ENCODE results near the gene GPC2.
"Not testable (repeated sequence)": the region's sequence is repeated elsewhere in the genome, so short reads cannot be mapped to it uniquely, and the experiment has no call there.

GPC2 gene

DNA sequence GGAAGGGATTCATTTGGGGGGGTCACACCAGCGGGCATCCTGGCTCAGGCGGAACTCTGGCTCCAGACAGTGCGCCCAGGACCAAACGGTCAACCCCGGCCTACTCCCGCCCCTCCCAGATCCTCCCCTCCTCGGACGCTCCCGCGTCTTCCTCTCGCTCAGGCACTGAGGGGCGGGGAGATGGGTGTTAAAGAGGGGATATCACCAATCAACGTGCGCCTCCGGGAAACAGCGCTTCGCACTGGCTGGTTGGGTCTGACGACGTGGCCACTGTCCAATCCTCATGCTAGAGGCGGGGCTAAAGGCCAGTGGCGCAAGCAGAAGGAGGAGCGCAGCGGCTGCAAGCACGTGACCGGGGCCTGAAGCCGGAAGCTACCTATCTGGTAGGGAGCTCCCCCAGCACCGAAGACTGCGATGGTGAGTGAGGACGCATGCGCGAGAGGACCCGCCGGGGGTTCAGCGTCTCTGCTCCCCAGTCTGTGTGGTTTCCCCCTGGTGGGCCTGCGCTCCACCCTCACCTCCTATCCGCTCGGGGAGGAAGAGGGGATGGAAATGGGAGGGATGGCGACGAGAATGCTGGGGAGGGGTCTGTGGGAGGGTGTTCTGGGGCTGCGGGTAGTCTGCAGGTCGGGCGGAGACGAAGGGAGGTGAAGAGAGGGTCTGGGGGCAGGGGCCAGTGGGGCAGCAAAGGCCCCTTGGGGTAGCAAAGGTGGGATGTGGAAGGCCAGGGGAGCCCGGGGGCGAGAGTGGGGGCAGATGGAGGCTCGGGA is 28.4 kb downstream of the GPC2 start, which contains the start of gene LAMTOR4:
LAMTOR4 (plus strand) TSS at position 360 of the 770 bp plus-strand sequence; CDS start at position 415, 55 bp downstream.
- DNase-seq = peak; percentile 97 to 100 (median 98)

DNA sequence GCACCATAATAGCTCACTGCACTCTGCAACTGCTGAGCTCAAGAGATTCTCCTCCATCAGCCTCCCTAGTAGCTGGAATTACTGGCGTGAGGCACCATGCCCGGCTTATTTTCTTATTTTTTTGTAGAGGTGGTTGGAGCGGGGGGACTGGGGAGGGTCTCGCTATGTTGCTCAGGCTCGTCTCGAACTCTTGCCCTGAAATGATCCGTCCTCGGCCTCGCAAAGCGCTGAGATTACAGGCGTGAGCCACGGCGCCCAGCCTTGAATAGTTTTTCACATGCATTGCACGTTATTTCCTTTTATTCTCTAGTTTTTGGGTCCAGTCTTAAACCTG is 29.0 kb downstream of the GPC2 start:
- DNase-seq = no peak

DNA sequence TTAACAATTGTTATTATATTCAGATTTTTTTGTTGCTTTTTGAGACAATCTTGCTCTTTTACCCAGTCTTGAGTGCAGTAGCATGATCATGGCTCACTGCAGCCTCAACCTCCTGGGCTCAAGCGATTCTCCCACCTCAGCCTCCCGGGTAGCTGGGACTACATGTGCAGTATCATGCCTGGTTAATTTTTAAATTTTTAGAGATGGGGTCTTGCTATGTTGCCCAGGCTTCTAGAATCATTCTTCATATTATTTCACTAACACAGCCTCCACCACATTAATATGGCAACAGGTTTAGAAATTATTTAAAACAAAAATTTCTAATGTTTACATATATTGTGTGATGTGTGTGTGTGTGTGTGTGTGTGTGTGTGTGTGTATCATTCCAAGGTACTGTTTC is 29.9 kb downstream of the GPC2 start:
- no peak for DNase-seq

DNA sequence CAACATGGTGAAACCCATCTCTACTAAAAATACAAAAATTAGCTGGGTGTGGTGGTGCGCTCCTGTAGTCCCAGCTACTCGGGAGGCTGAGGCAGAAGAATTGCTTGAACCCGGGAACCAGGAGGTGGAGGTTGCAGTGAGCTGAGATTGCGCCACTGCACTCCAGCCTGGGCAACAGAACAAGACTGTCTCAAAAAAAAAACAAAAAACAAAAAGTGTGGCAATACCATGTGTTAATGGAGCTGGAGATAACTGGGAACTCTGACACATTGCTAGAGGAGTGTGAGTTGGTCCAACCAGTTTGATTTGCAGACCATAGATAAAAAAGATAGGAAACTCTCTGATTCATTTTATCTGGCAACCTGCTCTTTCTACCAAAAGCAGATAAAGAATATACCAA is 30.8 kb downstream of the GPC2 start:
- not testable (repeated sequence) for DNase-seq

DNA sequence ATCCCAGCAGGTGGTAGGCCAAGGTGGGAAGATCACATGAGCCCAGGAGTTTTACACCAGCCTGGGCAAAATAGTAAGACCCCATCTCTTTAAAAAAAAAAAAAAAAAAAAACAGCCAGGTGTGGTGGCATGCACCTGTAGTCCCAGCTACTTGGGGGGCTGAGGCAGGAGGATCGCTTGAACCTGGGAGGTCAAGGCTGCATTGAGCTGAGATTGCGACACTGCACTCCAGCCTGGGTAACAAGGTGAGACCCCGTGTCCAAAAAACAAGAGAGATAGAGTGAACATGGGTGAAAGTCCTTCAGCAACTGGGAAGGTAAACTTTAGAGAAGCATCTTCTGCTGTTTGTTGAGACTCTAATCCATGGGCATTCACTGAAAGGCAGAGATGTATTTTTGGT is 34.7 kb downstream of the GPC2 start:
- DNase-seq = no peak

DNA sequence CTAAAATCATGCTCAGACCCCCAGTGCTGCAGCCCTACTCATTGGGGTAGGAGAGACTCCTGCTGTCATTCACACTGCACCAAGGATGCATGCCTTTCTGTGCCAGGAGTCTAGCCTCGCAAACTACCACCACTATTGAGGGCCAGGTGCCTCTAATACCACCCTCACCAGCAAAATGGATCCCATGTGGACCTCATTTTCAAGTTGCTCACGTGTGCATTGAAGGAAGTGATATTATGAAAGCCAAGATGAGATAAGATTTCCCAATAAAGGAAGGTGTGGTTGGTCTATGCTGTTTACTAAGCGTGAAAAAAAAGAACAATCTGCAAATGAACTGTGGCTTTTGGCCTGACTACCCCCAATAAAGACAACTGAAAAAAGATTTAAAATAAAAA is 35.6 kb downstream of the GPC2 start:
- DNase-seq = no peak

DNA sequence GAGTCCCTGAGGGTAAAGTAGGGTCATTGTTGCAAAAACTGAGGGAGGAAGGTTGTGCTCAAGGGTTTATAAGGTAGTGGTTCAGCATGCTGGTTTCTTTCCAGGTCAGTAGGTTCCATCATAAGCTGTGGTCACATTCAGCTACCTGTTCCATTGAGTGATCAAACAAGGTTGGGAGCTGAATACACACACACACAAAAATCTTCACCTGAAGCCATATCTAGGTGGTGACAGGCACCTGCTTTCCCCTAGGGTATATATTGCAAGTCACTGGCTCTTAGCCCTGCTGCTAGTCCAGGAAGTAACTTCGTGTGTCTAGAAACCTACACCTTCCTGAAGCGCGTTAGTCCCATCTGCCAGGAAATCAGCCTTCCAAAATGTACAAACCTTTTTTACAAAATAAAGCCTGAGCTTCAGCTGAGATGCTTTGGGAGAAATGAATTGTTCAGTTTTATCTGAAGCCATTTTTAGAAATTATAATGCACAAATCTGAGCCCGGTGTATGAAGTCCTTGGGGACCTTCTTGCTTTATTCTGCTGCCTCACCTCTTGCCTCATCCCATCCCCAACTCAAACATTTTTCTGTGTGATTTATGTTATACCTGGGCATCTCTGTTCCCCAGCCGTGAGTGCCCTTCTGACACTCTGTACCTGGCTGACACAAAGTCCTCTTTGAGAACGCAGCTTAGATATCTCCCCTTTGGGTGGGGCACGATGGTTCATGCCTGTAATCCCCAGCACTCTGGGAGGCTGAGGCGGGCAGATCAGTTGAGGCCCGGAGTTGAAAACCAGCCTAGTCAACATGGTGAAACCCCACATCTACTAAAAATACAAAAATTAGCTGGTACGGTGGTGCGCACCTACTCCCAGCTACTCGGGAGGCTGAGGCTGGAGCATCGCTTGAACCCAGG is 39.1 kb downstream of the GPC2 start:
- DNase-seq = no peak

DNA sequence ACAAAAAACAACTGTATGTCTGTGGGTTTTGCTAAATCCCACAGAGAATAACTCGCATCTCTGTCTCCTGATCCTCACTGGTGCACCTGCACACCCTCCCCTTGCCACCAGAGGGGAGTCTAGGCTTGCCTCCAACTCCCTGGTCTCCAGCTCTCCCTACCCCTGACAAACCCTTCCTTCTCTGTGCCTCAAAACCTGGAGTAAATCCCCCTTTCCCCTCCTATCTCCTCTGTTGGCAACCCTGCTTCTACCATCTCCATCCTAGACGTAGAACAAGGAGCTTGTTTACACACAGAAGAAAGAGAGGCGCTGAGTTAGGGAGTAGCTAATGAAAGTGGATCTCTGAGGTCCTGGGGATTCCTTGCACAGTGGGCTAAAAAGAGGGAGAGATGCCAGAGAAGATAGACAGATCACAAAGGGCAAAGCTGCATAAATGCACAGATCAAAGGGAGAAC is 44.5 kb downstream of the GPC2 start:
- DNase-seq = peak in 4 of 5 donors; percentile 46 to 66 (median 54)

DNA sequence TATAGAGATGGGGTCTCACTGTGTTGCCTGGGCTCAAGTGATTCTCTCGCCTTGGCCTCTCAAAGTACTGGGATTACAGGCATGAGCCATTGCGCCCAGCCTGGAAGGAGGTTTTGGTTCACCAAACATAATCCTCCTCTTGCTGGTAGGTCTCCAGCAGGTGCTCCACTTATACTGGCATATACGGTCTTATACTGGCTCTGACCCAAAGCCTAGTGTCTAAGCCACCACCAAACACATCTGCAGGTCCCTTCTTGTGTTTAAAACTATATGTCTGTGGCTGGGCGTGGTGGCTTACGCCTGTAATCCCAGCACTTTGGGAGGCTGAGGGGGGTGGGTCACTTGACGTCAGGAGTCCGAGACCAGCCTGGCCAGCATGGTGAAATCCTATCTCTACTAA is 45.1 kb downstream of the GPC2 start:
- DNase-seq = no peak

DNA sequence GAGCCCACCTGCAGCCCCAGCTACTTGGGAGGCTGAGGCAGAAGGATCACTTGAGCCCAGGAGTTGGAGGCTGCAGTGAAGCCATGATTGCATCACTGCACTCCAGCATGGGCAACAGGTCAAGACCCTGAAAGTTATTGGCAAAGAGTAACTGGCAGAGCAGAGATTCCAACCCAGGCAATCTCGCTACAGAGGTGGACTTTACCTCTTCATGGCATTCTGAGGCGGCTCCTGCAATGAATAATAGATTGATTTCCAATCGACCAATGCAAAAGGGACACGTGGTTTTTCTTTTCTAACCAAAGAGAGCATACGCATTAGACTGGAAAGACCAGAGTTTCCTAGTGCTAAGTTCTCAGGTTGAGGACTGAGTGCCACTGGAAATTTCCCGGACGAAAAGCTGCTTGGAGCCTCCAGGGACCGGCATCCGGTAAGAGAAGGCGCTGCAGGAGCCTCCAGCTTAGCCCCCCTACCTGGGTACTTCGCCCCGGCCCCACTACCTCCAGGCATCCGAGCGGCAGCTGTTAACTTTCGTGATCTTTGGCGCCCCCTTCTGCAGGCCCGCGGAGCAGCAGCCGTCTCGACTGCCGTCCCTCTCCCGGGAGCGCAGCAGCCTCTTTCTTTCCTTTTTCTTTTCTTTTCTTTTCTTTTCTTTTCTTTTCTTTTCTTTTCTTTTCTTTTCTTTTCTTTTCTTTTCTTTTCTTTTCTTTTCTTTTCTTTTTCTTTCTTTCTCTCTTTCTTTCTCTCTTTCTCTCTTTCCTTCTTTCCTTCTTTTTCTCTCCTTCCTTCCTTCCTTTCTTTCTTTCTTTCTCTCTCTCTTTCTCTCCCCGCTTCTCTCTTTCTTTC is 46.4 kb downstream of the GPC2 start:
- DNase-seq = peak; percentile 67 to 81 (median 73)

DNA sequence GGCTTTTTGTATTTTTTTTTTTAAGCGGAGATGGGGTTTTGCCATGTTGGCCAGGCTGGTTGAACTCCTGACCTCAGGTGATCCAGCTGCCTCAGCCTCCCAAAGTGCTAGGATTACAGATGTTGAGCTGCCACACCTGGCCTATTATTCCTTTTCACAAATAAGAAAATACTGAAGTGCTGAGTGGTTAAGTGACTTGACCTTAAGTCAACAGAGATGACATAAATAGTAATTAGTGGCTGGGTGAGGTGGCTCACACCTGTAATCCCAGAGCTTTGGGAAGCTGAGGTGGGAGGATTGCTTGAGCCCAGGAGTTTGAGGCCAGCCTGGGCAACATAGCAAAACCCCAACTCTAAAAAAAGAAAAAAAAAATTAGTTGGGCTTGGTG is 47.0 kb downstream of the GPC2 start:
- DNase-seq = not testable (repeated sequence)

DNA sequence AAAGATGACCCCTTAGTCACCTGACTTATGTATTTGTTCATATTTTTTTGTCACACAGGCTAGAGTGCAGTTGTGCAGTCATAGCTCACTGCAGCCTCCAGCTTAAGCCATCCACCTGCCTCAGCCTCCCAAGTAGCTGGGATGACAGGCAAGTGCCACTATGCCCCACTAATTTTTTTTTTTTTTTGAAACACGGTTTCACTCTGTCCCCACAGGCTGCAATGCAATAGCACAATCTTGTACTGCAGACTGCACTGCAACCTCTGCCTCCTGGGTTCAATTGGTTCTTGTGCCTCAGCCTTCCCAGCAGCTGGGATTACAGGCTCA is 48.6 kb downstream of the GPC2 start:
- no peak for DNase-seq

DNA sequence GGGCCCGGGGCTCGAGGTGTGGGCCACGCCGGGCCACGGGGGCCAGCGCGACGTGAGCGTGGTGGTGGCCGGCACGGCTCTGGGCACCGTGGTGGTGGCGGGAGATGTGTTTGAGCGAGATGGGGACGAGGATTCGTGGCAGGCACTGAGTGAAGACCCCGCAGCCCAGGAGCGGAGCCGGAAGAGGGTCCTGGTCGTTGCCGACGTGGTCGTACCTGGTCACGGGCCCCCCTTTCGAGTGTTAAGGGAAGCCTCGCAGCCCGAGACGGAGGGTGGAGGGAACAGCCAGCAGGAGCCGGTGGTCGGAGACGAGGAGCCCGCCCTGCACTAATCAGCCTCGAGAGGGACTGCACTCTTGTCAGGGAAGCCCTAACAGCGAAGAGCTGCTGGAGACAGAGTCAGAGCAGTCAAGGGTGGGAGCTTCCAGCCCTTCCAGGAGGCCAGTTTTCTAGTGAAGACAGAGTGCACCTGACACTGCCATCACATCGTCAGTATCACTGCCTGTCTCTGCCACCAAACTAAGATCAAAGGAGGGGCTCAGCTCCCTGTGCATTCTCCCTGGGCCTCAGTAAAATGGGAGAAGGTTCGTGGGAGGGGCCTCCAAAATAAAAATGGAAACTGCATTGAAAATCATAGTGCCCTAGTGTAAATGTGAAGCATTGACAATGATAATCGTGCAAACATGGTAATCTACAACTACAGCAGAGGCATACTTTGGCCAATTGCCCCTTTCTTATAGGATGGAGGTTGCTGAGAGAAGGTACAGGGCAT is 49.1 kb downstream of the GPC2 start:
- peak in 1 of 5 donors; percentile 31 for DNase-seq

DNA sequence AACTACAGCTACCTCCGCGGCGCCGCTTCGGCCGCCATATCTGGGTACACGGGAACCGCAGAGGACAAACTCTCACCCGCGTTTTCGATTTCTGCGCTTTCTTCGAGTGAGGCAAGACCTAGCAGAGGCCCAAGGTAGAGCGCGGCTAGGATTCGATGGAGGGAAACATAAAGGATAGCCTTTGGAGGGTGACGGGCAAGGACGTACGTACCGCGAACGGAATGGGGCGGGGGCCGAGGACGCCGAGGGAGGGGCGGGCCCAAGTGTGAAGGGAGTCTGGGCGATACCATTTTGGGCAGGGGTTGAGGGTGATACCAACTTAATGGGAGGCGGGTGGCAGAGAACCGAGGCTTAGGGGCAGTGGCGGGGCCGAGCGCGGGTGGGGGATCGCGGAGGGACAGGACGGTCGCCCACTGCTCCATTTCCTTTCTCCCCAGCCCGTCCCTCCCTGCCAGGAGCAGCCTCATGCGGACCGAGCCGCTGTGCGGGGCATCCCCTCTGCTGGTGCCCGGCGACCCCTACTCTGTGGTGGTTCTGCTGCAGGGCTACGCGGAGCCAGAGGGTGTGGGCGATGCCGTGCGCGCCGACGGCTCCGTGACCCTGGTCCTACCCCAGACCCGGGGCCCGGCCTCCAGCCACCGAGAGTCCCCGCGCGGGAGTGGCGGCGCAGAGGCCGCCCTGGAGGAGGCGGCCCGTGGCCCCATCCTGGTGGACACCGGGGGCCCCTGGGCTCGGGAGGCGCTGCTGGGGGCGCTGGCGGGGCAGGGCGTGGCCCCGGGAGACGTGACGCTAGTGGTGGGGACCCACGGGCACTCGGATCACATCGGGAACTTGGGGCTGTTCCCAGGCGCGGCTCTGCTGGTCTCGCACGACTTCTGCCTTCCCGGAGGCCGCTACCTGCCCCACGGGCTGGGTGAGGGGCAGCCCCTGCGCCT is 50.0 kb downstream of the GPC2 start, which contains the start of gene MBLAC1:
MBLAC1 (plus strand) TSS at position 37 of the 935 bp plus-strand sequence; CDS start at position 466, 429 bp downstream.
- DNase-seq = peak; percentile 81 to 92 (median 88)

DNA sequence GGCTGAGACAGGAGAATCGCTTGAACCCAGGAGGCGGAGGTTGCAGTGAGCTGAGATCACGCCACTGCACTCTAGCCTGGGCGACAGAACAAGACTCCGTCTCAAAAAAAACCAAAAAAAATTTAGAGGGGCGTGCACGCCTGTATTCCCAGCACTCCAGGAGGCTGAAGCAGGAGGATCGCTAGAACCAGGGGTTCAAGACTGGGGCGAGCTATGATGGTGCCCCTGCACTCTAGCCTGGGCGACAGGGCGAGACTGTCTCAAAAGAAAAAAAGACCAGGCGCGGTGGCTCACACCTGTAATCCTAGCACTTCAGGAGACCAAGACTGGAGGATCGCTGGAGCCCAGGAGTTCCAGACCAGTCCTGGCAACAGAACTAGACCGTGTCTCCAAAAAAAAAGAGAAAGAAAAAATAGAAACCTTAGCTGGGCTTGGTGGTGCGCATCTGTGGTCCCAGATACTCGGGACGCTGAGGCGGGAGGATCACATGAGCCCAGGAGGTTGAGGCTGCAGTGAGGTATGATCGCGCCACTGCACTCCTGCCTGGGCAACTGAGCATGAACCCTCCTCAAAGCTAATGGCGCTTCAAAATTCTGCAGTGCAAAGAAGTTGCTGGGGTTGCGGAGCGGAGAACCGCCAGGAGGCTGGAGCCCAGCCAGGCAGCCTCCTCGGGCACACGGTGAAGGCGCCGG is 50.8 kb downstream of the GPC2 start:
- DNase-seq = no peak

DNA sequence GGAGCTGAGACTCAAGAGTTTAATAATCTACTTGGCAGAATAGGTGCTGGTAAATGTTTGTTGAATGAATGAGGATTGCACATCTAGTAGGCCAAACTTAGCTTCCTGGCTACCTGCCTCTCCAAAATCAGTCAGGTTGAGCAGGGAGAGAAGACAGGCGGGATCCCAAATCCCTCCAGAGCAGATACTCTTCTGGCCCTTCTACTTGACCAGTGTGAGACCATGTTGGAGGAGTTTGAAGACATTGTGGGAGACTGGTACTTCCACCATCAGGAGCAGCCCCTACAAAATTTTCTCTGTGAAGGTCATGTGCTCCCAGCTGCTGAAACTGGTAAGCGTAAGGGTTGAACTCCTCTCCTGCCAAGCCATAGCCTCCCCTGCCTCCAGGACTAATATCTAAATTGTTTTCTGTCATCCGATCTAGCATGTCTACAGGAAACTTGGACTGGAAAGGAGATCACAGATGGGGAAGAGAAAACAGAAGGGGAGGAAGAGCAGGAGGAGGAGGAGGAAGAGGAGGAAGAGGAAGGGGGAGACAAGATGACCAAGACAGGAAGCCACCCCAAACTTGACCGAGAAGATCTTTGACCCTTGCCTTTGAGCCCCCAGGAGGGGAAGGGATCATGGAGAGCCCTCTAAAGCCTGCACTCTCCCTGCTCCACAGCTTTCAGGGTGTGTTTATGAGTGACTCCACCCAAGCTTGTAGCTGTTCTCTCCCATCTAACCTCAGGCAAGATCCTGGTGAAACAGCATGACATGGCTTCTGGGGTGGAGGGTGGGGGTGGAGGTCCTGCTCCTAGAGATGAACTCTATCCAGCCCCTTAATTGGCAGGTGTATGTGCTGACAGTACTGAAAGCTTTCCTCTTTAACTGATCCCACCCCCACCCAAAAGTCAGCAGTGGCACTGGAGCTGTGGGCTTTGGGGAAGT is 52.6 kb downstream of the GPC2 start:
- DNase-seq = no peak

DNA sequence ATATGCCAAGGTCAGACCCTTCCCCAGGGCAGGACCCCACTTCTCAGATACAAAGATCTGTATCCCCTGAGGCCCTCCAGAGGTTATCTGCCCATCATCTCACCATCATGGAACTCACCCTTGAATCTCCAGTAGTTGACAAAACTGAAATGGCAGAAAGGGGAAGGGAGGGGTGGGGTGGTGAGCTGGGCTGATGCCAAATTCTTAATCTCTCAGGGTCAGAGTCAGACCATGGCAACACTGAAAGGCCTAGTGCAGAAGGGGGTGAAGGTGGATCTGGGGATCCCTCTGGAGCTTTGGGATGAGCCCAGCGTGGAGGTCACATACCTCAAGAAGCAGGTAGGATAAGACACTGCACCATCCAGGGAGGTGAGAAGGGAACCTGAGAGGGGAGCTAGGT is 54.6 kb downstream of the GPC2 start:
- no peak for DNase-seq

DNA sequence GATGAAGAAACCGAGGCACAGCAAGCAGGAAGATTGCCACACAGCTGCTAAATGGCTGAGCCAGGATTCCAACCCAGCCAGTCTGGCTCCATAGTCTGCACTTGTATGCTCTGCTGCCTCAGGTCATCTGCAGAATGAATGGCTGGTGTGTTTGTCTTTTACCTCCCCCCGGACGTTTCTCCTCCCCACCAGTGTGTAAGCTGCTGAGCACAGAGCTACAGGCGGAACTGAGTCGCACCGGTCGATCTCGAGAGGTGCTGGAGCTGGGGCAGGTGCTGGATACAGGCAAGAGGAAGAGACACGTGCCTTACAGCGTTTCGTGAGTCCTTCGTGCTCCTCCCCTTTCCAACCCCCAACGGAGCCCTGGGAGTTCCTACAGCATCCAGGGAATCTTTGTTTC is 55.1 kb downstream of the GPC2 start:
- DNase-seq = no peak

DNA sequence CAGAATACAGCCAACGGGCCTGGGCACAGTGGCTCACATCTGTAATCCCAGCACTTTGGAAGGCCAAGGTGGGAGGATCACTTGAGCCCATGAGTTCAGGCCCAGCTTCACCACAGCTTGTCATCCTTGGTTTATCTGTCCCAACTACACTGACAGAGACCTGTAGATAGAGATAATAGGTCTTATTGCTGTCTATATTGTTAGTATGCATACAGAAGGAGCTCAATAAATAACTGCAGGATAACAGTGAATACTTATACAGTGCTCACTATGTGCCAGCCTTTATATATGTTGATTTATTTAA is 56.5 kb downstream of the GPC2 start:
- DNase-seq = no peak
